ENCODE results near the gene GNAQ.

GRCh38 chr9:77708064-77708815 lies 323.4 kb downstream of the GNAQ start:
- no peak for TF ChIP-seq YEATS4 (CRISPR knock-in tag; IDR thresholded peaks at IDR 0.05; ENCODE audit: borderline replicate concordance)
- no peak for TF ChIP-seq USF2 (IDR thresholded peaks at IDR 0.05; ENCODE audit: low read depth, low read length)
- TF ChIP-seq USF2 (CRISPR knock-in tag; IDR thresholded peaks at IDR 0.05; ENCODE audit: borderline replicate concordance), result no peak
- no peak for TF ChIP-seq ZEB1 (IDR thresholded peaks at IDR 0.05; ENCODE audit: insufficient replicate concordance, low read depth)
- TF ChIP-seq GLI4 (CRISPR knock-in tag; IDR thresholded peaks at IDR 0.05; ENCODE audit: borderline replicate concordance), result no peak
- TF ChIP-seq CTCF (CRISPR knock-in tag; IDR thresholded peaks at IDR 0.05), result no peak
- TF ChIP-seq ATF3 (CRISPR knock-in tag; IDR thresholded peaks at IDR 0.05), result no peak
- no peak for TF ChIP-seq SP1 (IDR thresholded peaks at IDR 0.05)
- TF ChIP-seq SP1 (CRISPR knock-in tag; IDR thresholded peaks at IDR 0.05), result no peak
- TF ChIP-seq TAF1 (CRISPR knock-in tag; IDR thresholded peaks at IDR 0.05), result no peak

All from HepG2 (cell line).